Spleen (tissue), 7 donors: ENCODE data around the gene TMEM97.

ENCODE experiments used
- POLR2A ChIP-seq, 3 donors: fragments of 450-650 bp; IDR thresholded peaks; one replicate each; pipeline ENCODE4 v1.5.1; 2017; ENCODE audit warnings: antibody characterized with exemption in 3 of 3, mild to moderate bottlenecking in 1 of 3
- POLR2AphosphoS5 ChIP-seq, 3 donors: sonication (generic); formaldehyde crosslinking; IDR thresholded peaks; one replicate each; pipeline ENCODE4 v1.5.1; 2017; ENCODE audit warnings: antibody characterized with exemption in 3 of 3
- TF ChIP-seq, protein P1 (sequence below), 11 experiments: fragments of 200-600 bp in 7 of 11; fragments of 450-650 bp in 4 of 11; sonication (generic) in 4 of 11; IDR thresholded peaks in 8 of 11; conservative IDR thresholded peaks in 3 of 11; 1 replicate in 7 of 11; 2 replicates in 4 of 11; pipeline versions ENCODE4 v1.4.0 to v1.8.0; 2016 to 2021; ENCODE audit warnings: antibody characterized with exemption in 11 of 11, inconsistent platforms in 4 of 11, mild to moderate bottlenecking in 1 of 11
- donor health status: DM: no; HTN: no; CAD: no; lungs with moderate emphysema.
- donor health status: DM: no; HTN: no; CAD: no.
- donor health status: DM: no; HTN: no; CAD: no.

DNA sequence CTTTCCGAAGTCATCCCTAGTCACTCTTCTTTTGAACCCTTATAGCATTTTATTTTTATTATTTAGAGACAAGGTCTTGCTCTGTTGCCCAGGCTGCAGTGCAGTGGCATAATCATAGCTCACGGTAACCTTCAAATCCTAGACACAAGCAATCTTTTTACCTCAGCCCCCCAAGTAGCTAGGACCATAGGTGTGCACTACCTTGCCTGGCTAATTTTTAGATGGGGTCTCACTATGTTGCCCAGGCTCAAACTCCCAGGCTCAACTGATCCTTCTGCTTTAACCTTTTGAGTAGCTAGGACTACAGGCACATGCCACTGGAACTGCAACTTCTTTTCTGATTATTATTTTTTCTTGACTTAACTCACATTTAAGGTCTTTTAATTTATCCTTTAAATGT lies 33.0 kb upstream of the TMEM97 start:
- TF ChIP-seq, protein P1, sequence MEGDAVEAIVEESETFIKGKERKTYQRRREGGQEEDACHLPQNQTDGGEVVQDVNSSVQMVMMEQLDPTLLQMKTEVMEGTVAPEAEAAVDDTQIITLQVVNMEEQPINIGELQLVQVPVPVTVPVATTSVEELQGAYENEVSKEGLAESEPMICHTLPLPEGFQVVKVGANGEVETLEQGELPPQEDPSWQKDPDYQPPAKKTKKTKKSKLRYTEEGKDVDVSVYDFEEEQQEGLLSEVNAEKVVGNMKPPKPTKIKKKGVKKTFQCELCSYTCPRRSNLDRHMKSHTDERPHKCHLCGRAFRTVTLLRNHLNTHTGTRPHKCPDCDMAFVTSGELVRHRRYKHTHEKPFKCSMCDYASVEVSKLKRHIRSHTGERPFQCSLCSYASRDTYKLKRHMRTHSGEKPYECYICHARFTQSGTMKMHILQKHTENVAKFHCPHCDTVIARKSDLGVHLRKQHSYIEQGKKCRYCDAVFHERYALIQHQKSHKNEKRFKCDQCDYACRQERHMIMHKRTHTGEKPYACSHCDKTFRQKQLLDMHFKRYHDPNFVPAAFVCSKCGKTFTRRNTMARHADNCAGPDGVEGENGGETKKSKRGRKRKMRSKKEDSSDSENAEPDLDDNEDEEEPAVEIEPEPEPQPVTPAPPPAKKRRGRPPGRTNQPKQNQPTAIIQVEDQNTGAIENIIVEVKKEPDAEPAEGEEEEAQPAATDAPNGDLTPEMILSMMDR (IDR thresholded peaks at IDR 0.05 in 8 of 11, conservative IDR thresholded peaks at IDR 0.05 in 3 of 11): no peak
- no peak for TF ChIP-seq POLR2A (IDR thresholded peaks at IDR 0.05)
- TF ChIP-seq POLR2AphosphoS5 (IDR thresholded peaks at IDR 0.05): no peak
